C4-2B (cell line): ENCODE data around the gene SULT1C3.

Experiments
- H3K27ac ChIP-seq: fragments of 450-650 bp; 2 replicates; pipeline ENCODE4 v1.5.1; 2017
- CTCF ChIP-seq: fragments of 450-650 bp; conservative IDR thresholded peaks from 2 replicates; pipeline ENCODE4 v1.5.1; 2017; ENCODE audit warnings: mild to moderate bottlenecking
- ZFX ChIP-seq: fragments of 450-650 bp; IDR thresholded peaks from 2 replicates; pipeline ENCODE4 v1.6.1; 2017

SULT1C3 gene

DNA sequence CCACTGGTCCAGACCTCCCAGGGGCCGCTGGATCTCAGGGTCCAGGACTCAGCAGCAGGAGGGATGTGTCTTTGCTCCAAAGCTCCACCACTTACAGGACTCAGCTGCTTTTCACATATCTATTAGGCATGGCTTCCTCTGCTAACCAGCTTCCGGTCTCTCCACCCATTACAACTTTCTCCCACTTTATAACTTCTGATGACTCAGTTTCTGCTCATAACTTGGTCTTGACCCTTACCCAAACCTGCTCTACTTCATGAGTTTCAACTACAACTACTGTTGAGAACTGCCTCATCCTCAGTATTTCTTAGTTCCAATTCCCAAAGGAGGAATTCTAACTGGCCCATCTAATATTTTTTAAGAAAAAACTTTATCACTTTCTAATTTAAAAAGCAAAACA, 66.1 kb downstream of the SULT1C3 start:
- TF ChIP-seq CTCF: no peak
- TF ChIP-seq ZFX: no peak
- no peak overlapping the region for H3K27ac ChIP-seq

DNA sequence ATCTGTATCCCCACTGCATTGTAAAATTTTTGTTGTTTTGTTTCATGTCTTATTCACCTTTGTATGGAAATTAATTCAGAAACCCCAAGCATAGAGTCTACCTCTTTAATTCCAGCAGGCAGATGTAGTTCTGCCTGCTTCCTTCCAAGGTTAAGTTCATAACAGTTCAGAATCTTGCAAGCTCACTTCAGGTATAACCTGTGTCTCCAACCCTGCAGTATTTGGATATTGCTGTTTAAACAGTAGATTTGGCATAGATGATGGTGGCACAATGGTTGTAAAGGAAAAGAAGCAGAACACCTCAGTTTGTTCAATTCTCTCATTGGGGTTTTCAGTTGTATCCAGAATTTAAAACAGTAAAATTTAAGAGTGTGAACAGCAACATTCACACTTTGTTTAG, 70.1 kb downstream of the SULT1C3 start:
- no peak overlapping the region for H3K27ac ChIP-seq
- no peak for TF ChIP-seq ZFX
